ENCODE measurements around the gene SWSAP1. TPM values are rescaled to one million over a fixed set of nuclear protein-coding genes. Genes with fewer than 3 reads are reported as not detected.

Gene SWSAP1
- total and polyA plus RNA-seq, 2 of the 8 experiments (the other 6 are each of a cell fraction or from before 2014, with no cell fraction given) = 3.1 to 5.2 TPM

DNA sequence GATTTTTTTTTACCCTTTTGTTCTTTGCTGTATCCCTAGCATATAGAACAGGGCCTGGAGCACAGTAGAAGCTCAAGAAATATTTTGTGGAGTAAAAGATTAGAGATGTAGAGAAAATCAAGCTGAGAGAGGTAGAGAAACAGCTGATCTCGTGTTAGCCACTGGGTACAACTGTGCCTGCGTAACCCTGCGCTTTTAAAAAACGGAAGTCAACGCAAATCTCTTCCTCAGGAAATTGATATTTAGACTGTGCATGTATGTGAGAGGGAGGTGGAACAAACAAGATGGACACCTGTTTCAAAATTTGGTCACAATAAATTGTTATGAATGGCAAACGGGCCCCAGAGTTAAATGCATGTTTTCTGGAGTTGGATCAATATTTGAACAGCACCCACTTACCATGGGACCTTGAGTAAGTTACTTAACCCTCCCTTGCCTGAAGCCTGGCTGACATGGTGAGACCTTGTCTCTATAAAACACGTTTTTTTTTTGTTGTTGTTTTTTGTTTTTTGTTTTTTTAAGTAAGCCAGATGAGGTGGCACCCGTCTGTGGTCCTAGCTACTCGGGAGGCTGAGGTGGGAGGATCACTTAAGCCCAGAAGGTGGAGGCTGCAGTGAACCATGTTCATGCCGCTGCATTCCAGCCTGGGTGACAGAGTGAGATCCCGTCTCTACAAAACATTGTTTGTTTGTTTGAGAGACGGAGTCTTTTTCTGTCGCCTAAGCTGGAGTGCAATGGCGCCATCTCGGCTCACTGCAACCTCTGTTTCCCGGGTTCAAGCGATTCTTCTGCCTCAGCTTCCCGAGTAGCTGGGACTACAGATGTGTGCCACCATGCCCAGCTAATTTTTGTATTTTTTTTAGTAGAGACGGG lies 12.9 kb downstream of the SWSAP1 start:
- Histone ChIP-seq H2AK5ac (ENCODE audit: low read depth, low read length) (no peak overlapping the region), H3K79me1 (ENCODE audit: low read depth, low read length) (no peaks in the 10 kb centered on the region), H2BK5ac (ENCODE audit: low read depth, low read length) (no peak overlapping the region), H2BK20ac (ENCODE audit: low read length) (no peak overlapping the region), H3K9me3 (ENCODE audit: insufficient read depth in 2 of 2, low read depth in 1 of 2, low read length in 1 of 2) (peaks cover 0 to 3% of the 10 kb centered on the region in 2 experiments; a peak in 2 of 4 replicates), H3K4ac (replicated peaks; ENCODE audit: insufficient read length, low read depth, low read length) (no peak overlapping the region), H3K14ac (ENCODE audit: insufficient read length) (no peak overlapping the region), H3K18ac (ENCODE audit: extremely low read depth, low read length) (no peak overlapping the region), H3K27me3 (replicated peaks in 1 of 4; ENCODE audit: control insufficient read depth in 3 of 4, extremely low read depth in 1 of 4, insufficient read depth in 3 of 4, low read length in 3 of 4) (no peaks in the 10 kb centered on the region), H3K4me1 (replicated peaks in 1 of 4; ENCODE audit: control insufficient read depth in 3 of 4, insufficient read depth in 4 of 4, low read length in 3 of 4) (peaks cover 0 to 3% (median 0%) of the 10 kb centered on the region in 4 experiments; a peak in 2 of 7 replicates), H4K8ac (ENCODE audit: extremely low read depth, insufficient read depth, low read length) (no peak overlapping the region), H3K23me2 (ENCODE audit: low read depth, low read length) (peaks cover 7% of the 10 kb centered on the region; the same call in 1 of the 2 replicates), H3K79me2 (ENCODE audit: control insufficient read depth in 1 of 2, insufficient read depth in 2 of 2, low read length in 2 of 2) (no peaks in the 10 kb centered on the region), H3K56ac (replicated peaks; ENCODE audit: insufficient read length, low read depth, low read length) (no peak overlapping the region), H2BK15ac (ENCODE audit: low read length) (no peak overlapping the region), H3K23ac (ENCODE audit: insufficient read length) (no peak overlapping the region), H3K27ac (ENCODE audit: low read depth, low read length) (no peak overlapping the region), H2BK120ac (replicated peaks; ENCODE audit: low read depth, low read length) (no peak overlapping the region), H3K9ac (replicated peaks in 1 of 4; ENCODE audit: extremely low read depth in 1 of 4, low read depth in 3 of 4, low read length in 3 of 4) (no peak overlapping the region), H4K5ac (ENCODE audit: insufficient read length, low read depth, low read length) (no peak overlapping the region), H4K91ac (replicated peaks; ENCODE audit: insufficient read length, low read length) (no peak overlapping the region), H2AFZ (ENCODE audit: low read length) (no peak overlapping the region), H2BK12ac (ENCODE audit: low read depth, low read length) (no peak overlapping the region), H3K36me3 (ENCODE audit: control insufficient read depth in 2 of 4, insufficient read depth in 4 of 4, low read length in 3 of 4) (no peaks in the 10 kb centered on the region), H3K4me3 (ENCODE audit: extremely low read depth in 1 of 4, insufficient read depth in 2 of 4, low read depth in 3 of 4, low read length in 4 of 4) (no peak overlapping the region), H3K4me2 (ENCODE audit: insufficient read depth in 1 of 2, low read depth in 2 of 2, low read length in 2 of 2) (no peak overlapping the region), H4K20me1 (replicated peaks in 1 of 2; ENCODE audit: control insufficient read depth in 1 of 2, insufficient read depth in 2 of 2, low read length in 2 of 2) (no peaks in the 10 kb centered on the region)
- no peak for DNase-seq (ENCODE audit: low read depth in 1 of 2, low spot score in 2 of 2)
- 91% methylated on average over 19 of the region's 19 CpGs; no CpG with 5 or more reads in 1 of the 2 experiments for WGBS, 2 experiments (ENCODE audit: extremely low coverage in 1 of 2, insufficient coverage in 1 of 2, insufficient read length in 1 of 2, insufficient replicate concordance in 2 of 2, low coverage in 1 of 2, low lambda C conversion rate in 2 of 2, missing lambda C conversion rate in 1 of 2)
- FAIRE-seq = no peak
- TF ChIP-seq, protein P1, sequence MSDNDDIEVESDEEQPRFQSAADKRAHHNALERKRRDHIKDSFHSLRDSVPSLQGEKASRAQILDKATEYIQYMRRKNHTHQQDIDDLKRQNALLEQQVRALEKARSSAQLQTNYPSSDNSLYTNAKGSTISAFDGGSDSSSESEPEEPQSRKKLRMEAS (IDR thresholded peaks at IDR 0.05) = no peak
- TF ChIP-seq, protein P2, sequence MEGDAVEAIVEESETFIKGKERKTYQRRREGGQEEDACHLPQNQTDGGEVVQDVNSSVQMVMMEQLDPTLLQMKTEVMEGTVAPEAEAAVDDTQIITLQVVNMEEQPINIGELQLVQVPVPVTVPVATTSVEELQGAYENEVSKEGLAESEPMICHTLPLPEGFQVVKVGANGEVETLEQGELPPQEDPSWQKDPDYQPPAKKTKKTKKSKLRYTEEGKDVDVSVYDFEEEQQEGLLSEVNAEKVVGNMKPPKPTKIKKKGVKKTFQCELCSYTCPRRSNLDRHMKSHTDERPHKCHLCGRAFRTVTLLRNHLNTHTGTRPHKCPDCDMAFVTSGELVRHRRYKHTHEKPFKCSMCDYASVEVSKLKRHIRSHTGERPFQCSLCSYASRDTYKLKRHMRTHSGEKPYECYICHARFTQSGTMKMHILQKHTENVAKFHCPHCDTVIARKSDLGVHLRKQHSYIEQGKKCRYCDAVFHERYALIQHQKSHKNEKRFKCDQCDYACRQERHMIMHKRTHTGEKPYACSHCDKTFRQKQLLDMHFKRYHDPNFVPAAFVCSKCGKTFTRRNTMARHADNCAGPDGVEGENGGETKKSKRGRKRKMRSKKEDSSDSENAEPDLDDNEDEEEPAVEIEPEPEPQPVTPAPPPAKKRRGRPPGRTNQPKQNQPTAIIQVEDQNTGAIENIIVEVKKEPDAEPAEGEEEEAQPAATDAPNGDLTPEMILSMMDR (IDR thresholded peaks at IDR 0.05; ENCODE audit: control extremely low read depth in 1 of 3, insufficient read depth in 1 of 3, low read depth in 1 of 3, low read length in 3 of 3) = no peak
- TF ChIP-seq ASH2L (IDR thresholded peaks at IDR 0.05; ENCODE audit: low read length) = no peak
- no peak for TF ChIP-seq ZNF274 (IDR thresholded peaks at IDR 0.05; ENCODE audit: borderline replicate concordance, extremely low read depth, low read length)
- no peak for TF ChIP-seq TBP (IDR thresholded peaks at IDR 0.05; ENCODE audit: low read depth, low read length)
- no peak for TF ChIP-seq EGR1 (IDR thresholded peaks at IDR 0.05; ENCODE audit: borderline replicate concordance, low read depth, low read length)
- no peak for TF ChIP-seq SP1 (IDR thresholded peaks at IDR 0.05; ENCODE audit: low read depth, low read length)
- TF ChIP-seq POU5F1 (IDR thresholded peaks at IDR 0.05; ENCODE audit: low read depth, low read length) = no peak
- POLR2A ChIA-PET (ENCODE audit: partially characterized antibody) = interaction anchor here (0.9 to 2.9 kb wide), 7 partner anchors 9 to 32 kb away, joined by 3 to 10 read pairs (median 4); partner anchors contain the start of genes RGL3 and SWSAP1
- CTCF ChIA-PET (ENCODE audit: partially characterized antibody) = interaction anchor here (0.6 to 16.8 kb wide), 8 partner anchors 9 to 743 kb away, joined by 3 to 197 read pairs (median 4); partner anchors contain the start of genes CCDC159, ODAD3, PRKCSH and RGL3
